ENCODE results near the gene PAX8.

The PAX8 gene

DNA sequence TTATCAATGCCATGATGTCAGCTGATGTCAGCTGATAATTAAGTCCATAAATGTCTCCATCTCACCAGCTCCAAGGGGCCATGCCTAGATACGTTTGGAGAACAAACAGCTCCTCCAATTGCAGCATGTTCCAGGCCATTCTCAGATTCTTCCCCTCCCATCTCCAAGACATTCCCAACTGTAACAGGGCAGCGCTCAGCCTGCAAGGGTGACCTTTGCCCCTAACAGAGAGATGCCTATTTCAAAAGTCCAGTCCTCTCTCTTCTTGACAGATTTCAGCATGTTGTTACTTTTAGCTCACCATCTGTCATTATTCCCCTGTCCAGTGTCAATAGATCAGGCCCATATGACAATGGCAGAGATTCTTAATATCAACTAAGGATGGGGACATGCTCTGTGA is 95.0 kb downstream of the PAX8 start:
- DNase-seq (ENCODE audit: low read depth in 2 of 2) = no peak

DNA sequence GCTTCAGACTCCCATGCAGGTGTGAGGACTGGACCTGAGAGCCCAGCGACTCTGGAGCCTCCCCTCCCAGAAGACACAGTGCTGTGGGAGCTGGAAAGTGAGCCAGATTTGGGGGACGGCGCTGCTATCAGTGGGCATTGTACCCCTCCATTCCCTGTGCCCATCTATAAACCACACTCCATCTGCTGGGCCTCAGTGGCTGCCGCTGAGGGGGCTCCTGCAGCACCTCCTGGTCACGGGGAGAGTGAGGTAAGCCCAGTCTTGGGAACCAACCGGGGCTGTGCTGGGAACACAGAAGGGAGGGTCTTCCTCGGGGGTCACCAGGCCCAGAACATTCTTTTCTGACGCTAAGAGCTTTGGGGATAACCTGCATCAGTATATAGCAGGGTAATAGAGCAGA is 95.5 kb downstream of the PAX8 start:
- no peak for DNase-seq (ENCODE audit: low read depth in 2 of 2)

- DNase-seq (ENCODE audit: low read depth in 2 of 2) = no peak
Measured at GRCh38 chr2:113182471-113183260, 96.1 kb downstream of the PAX8 start.

- no peak for DNase-seq (ENCODE audit: low read depth in 2 of 2)
Measured at GRCh38 chr2:113181258-113182051, 97.3 kb downstream of the PAX8 start.

GRCh38 chr2:113180131-113180946 is 98.4 kb downstream of the PAX8 start:
- no peak for DNase-seq (ENCODE audit: low read depth in 2 of 2)

GRCh38 chr2:113179446-113180045 is 99.2 kb downstream of the PAX8 start:
- no peak for DNase-seq (ENCODE audit: low read depth in 2 of 2)

DNA sequence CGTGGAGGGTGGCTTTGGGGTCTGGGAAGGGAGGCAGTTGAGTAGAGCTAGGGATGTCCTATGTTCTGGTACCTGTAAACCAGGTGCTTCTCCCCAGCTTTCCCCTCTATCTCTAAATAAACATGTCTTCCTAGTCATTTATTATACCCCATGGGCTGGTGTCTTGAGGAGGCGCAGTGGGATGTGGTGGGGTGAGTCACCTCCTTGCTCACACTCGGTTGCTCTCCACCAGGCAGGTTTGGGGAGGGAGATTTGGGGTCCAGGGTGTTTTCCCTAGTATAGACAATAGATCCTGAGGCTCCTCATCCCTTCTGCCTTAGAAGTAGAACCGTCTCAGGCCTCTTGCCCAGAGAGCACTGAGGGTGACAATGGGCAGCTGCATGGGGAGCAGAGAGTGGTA is 99.8 kb downstream of the PAX8 start:
- DNase-seq (ENCODE audit: low read depth in 2 of 2) = no peak

GRCh38 chr2:113178069-113178746 is 100.5 kb downstream of the PAX8 start:
- no peak for DNase-seq (ENCODE audit: low read depth in 2 of 2)

DNA sequence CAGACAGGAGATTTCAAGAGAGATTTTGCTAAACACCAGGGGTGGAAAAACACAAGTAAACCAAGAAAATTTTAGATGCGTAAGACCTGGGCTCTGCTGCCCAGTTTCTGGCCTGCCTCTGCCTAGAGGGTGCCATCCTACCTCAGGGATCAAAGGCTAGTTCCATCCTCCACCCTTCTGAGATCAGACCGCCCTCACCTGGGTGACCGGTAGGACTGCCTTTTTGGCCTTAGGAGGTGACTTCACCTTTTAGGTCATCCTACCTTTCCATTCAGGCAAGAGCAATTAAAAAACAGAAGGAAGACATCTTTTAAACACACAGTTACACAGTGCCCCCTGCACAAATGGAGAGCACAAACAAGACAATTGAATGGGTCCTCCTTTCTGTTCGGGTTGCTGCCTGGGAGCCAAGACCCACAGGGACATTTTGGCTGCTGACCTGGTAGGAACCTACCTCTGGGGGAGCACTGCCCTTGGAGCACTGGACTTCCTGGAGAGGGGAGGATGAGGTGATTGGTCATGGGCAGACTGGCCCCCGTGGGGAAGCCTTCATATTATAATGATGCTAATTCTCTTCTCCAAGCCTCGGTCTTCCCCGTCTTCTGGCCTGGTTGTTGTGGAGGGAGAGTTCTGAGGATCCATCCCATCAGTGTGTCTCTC is 101.9 kb downstream of the PAX8 start:
- no peak for DNase-seq (ENCODE audit: low read depth in 2 of 2)

- no peak for DNase-seq (ENCODE audit: low read depth in 2 of 2)
Measured at GRCh38 chr2:113175736-113176695, 102.7 kb downstream of the PAX8 start.

DNA sequence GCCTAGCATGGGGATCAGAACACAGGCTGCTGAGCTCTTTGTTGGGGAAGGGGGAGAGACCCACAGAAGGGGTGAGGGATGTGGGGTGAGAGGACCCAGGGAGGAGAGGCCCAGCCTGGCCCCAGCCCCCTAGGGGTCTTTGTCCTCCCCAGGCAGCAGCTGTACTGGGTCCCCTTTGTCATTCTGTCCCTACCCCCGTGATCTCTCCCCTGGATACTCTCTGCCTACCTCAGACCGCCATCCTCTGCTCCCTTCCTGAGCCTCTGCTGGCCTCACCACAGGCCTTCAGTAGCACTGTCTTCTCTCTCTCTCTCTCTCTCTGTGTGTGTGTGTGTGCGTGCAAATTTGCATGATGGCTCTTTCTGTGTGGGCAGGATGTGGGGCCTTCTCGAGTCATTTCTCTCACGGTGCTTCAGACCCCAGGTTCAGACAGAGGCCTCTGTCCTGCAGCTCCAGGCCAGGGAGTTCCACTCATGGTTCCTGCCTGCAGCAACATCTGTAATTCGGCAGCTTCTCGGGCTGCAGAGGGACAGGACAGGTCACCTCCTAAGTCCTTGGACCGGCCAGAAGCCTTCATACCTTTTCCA is 103.6 kb downstream of the PAX8 start:
- DNase-seq (ENCODE audit: low read depth in 2 of 2) = peak in 1 of 2 donors; percentile 40

DNA sequence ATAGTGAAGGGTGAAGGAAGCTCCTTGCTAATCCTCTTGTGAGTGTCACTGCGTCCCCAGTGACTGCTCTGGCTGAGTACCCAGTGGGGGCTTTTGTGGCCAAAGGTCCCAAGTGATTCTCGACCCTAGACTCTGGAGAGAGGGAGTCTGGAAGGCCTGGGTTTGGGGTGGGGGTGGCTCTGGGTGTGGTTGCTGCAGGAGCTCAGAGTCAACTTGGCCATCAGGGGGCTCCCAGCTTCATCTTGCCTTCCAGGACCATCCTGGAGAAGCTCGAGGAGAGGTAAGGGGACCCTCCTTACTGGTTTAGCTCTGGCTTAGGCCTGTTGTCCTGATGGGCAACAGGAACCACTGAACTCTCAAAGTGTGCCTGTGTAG is 104.4 kb downstream of the PAX8 start:
- no peak for DNase-seq (ENCODE audit: low read depth in 2 of 2)

- peak; percentile 66 to 71 for DNase-seq (ENCODE audit: low read depth in 2 of 2)
Measured at GRCh38 chr2:113173542-113174375, 105.0 kb downstream of the PAX8 start, which contains the start of gene PSD4. PSD4 (plus strand) TSS chr2:113173971; CDS start chr2:113182457, 8,486 bp downstream.

DNA sequence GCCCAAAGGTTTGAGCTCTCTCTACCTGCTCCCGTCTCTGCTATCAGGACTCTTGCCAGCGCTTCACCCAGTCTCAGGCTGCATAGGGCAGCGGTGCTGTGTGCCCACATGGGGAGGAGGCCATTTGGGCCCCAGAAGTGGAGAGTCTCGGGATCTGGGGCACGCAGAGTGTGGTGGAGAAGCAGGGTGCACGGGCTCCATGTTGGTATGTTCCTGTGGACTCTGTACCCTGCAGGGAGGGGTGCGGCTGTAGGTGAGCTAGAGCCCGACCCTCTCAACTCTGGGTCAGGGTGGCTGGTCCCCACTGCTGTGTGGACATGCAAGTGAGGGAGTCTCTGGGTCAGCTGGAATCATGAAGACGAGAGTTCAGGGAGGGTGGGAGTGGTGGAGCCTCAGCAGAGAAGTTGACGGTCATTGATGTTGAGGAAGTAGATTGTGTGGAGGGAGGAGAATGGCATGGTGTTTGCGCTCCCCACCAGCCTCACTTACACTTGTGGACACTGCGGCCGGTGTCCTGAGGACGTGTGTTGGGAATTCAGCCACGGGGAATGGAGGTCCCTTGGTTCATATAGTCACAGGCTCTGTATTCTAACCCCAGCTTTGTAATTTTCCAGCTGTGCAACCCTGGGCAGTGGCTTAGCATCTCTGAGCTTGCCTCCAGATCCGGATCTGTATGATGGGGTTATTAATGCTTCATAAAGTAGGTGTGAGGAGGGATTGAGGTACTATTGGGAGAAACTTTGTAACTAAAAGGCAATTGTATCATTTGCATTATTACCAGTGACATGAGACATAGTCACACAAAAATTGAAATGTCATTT is 105.8 kb downstream of the PAX8 start:
- no peak for DNase-seq (ENCODE audit: low read depth in 2 of 2)

GRCh38 chr2:113171334-113172075 is 107.2 kb downstream of the PAX8 start:
- DNase-seq (ENCODE audit: low read depth in 2 of 2) = no peak

DNA sequence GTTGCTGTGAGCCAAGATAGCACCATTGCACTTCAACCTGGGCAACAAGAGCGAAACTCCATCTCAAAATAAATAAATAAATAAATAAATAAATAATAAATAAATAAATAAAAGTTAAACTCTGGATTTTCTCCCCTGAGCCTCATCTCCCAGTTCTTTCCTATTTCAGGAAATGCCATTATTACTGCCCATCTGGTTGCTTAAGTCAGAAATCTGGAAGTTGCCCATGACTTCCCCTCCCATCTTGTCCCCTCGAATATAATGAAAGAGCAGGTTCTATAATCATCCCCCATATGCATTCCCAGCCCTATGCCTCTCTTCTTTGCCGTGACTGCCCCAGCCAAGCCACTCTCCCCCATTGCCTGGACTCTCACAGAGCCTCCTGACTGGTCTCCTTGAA is 109.1 kb downstream of the PAX8 start:
- DNase-seq (ENCODE audit: low read depth in 2 of 2) = no peak

All from stimulated activated CD8-positive, alpha-beta memory T cell treated with anti-CD3 and anti-CD28 coated beads, Interleukin-7, amount 100 ng/mL, for 1 hour (primary cell).